Measurements from ENCODE around the gene LCE3E.
"Not testable (repeated sequence)": the region's sequence is repeated elsewhere in the genome, so short reads cannot be mapped to it uniquely, and the experiment has no call there.

The LCE3E gene, protein sequence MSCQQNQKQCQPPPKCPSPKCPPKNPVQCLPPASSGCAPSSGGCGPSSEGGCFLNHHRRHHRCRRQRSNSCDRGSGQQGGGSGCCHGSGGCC

DNA sequence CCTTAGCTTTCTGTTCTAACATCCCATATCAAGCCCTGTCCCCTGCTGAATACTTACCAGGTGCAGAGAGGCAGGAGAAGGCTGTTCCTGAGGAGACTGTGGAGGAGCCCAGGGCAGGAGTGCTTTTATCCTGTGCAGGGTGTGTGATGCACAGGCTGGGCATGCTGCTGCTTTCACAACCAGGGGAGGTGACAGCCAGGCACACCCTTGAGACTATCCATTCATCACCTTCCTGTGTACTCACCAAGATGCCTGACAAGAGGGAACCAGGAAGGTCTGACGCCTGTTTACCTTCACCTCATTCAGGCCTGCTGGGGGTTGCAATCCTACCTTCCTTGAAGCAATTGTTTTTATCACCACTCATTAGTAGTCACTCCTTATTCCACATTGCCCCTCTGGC is at the start of gene LCE3E:
TSS of gene LCE3E (minus strand) at position 100 of the 400 bp plus-strand sequence. CDS start 572 bp downstream, outside the sequence.
- FAIRE-seq = no peak

DNA sequence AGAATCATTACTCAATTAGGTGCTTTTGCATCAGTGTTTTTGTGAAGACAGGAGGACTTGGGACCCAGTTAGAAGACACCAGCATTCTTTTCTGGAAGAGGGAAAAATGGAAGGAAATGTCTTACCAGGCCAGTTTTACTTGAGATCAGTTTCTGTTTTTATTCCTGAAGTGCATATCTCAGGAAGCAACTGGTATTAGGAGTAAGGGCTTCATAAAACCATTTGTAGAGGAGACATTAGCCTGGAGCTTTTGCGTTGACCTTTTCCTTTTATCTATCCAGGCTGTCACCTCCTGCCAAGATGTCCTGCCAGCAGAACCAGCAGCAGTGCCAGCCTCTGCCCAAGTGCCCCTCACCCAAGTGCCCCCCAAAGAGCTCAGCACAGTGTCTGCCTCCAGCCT is 46.9 kb upstream of the LCE3E start, which contains the start of gene LCE3B:
TSS of gene LCE3B (plus strand) at position 301 of the 400 bp plus-strand sequence. CDS start at position 301, 0 bp downstream.
- FAIRE-seq = no peak

DNA sequence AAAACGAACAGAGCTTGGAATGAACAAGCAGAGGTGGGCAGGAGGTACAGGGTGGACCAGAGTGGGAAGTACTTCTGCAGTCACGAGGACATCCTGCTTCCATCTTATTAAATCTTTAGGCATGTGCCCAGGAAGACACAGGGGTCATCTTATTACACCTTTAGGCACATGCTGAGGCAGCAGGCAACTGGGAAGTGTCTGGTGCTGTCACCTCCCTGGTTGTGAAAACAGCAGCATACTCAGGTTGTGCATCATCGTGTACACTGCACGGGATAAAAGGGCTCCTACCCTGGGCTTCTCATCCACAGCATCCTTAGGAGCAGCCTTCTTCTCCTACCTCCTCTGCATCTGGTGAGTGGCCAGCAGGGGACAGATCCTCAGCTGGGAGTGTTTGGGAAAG is 33.4 kb upstream of the LCE3E start, which contains the start of gene LCE3C:
TSS of gene LCE3C (plus strand) at position 301 of the 400 bp plus-strand sequence. CDS start 498 bp downstream, outside the sequence.
- no peak for FAIRE-seq

DNA sequence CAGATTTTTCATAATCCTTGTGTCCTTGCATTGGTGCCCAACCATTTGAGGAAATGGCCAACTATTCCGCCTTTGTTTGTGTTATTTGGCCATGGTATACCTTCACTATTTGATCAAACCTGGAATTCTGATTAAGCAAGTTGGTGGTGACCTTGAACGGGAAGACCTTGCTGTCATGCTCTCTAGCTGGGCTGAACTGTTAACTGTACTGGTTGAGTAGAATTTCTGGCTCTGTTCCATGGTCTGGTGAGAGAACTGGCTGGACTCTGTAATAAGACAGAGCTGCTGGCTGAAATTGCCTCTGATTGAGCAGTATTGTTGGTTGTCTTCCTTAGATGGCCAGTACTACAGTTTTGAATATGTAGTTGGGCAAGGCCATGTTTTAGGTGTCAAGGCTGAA is 30.4 kb upstream of the LCE3E start:
- no peak for FAIRE-seq

DNA sequence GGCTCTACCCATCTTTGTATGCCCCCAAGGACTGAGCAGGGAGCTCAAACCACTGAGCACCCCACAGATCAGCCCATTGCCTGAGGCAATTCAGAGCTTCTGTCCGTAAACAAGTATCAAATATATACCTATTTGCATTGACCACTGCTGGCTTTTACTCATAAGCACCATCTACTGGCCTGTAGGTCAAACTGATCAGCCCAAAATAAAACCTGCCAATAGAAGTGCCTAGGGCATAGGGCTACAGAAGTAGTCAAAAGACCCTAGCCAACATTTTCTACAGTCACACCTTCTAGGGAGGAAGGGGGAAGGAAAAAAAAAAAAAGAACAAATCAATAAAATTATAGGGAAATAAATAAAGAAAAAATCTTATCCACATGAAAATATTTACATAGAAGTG is 19.0 kb upstream of the LCE3E start:
- FAIRE-seq = no peak

DNA sequence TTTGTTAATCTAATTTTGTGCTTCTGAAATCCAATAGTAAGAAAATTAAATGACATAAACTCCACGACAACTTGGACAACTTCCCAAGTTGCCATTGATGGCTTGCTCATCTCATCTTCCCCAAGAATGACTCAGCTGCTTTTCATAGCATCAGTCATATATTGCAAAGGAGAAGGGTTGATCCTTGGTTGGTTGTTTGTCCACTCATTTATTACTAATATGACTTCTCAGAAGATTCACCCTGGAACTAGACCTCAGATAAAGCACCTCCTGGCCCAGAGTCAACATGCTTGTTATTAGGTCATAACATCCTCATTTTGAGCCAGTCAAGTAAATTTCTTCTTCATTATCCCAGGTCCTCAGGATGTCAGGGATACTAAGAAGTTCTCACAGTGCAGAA is 16.1 kb upstream of the LCE3E start:
- no peak for FAIRE-seq

DNA sequence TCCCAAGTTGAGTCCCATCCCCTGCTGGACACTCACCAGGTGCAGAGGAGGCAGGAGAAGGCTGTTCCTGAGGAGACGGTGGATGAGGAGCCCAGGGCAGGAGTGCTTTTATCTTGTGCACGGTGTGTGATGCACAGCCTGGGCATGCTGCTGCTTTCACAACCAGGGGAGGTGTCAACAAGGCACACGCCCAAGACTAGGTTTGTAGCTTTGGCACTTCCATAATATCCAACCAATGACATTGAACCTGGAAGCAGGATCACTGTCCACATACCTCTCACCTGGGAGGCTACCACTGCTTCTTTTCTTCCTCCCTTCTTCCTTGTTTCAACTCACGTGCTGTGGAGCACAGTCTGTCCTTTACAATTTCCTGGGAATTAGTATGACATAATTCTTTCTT is 13.9 kb upstream of the LCE3E start, which contains the start of gene LCE3D:
TSS of gene LCE3D (minus strand) at position 84 of the 400 bp plus-strand sequence. CDS start 580 bp downstream, outside the sequence.
- no peak for FAIRE-seq

DNA sequence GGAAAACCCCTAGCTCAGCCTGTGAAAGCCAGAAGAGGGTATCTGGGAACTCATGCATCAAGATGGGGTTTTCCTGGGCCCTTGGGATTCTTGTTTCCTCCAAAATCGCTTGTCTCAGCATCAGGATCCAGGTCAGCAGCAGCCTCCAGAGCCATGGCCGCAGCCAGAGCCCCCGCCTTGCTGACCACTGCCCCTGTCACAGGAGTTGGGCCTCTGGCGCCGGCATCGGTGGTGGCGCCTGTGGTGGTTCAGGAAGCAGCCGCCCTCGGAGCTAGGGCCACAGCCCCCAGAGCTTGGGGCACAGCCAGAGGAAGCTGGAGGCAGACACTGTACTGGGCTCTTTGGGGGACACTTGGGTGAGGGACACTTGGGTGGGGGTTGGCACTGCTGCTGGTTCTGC is 12.9 kb upstream of the LCE3E start:
- FAIRE-seq = not testable (repeated sequence)

DNA sequence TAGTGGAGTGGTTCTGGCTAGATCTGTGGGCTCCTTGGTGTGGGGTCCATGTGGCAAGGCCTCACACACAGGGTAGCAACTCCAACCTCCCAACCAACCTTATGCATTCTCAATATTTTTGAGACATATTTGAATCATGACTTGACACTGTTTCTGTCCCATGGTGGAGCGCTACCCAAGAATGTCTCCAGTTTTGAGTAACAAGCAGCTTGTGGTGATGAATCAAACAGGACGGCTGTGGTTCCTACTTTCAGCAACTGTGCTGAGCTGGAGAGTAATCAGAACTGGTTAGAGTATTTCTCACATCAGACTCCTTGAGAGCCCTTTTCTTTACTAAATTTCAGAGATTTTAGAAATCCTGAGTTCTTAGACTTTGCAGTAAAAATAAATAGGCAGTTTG is 10.6 kb upstream of the LCE3E start:
- no peak for FAIRE-seq

DNA sequence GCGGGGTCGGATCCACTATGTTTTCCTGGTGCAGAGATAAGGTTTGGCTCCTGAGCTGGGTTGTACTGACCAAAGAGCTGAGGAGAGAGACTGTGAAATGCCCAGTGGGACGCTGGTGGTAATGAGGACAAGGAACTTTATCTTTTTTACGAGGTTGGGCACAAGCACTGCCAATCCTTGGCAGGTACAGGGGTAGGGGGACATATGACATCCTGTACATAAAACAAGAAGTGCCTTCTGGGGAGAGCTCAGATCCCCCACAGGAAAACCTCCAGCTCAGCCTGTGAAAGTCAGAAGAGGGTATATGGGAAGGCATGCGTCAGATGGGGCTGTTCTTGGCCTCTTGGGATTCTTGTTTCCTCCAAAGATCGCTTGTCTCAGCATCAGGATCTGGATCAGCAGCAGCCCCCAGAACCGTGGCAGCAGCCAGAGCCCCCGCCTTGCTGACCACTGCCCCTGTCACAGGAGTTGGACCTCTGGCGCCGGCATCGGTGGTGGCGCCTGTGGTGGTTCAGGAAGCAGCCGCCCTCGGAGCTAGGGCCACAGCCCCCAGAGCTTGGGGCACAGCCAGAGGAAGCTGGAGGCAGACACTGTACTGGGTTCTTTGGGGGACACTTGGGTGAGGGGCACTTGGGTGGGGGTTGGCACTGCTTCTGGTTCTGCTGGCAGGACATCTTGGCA is 905 bp downstream of the LCE3E start:
- no peak for FAIRE-seq

DNA sequence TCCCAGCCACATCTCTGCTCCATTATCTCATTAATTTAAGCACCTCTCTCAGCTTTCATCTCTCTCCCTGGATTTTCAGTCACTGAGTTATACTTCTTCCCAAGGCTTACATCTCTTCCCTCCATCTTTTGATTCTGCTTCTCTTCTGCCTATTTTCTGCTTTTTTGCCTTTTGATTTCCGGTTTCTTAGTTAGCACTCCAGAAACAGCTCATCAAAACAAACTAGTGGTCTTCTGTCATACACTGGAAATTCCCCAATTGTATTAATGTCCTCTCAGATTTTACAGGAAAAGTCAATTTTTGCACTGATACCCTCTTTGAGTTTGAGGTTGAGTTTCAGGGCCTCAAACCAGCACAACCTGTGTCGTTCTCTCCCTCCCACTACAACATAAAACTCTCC is 1.5 kb downstream of the LCE3E start:
- FAIRE-seq = no peak

DNA sequence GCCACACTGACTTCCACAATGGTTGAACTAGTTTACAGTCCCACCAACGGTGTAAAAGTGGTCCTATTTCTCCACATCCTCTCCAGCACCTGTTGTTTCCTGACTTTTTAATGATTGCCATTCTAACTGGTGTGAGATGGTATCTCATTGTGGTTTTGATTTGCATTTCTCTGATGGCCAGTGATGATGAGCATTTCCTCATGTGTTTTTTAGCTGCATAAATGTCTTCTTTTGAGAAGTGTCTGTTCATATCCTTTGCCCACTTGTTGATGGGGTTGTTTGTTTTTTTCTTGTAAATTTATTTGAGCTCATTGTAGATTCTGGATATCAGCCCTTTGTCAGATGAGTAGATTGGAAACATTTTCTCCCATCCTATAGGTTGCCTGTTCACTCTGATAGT is 18.2 kb downstream of the LCE3E start:
- not testable (repeated sequence) for FAIRE-seq

DNA sequence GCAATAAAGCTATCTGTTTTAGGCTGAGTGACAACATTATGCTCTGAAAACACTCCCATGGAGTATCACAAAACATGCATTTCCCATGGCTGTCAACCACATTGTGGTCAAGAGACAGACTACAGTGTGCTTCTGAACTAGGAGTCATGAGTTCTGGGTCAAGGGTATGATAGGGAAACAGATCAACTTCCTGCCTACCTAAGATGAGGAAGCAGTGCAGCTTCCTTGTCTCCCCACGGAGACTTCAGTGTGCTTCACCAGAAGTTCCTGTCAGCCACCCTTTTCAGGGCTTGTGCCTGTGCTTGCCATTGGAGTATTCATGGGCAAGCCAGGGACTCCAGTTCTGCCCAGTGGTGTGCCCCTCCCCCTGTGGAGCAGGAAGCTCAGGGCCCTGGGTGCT is 19.9 kb downstream of the LCE3E start:
- no peak for FAIRE-seq

DNA sequence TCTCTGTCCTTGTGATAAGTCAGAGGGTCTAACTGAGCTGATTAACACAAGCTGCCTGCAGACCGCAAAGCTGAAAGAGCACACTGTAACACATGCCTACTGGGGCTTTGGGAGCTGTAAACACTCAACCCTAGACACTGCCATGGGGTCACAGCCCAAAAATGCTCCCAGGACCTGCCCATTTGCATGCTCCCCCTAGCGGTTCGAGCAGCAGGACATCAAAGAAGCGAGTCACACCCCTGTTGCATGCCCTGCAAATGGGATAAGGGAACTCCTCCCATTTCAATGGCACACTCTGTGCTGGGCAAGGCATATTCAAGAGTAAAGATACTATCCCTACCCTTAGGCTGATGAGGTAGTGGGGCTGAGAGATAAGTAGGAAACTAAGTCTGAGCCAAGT is 22.8 kb downstream of the LCE3E start:
- FAIRE-seq = no peak

DNA sequence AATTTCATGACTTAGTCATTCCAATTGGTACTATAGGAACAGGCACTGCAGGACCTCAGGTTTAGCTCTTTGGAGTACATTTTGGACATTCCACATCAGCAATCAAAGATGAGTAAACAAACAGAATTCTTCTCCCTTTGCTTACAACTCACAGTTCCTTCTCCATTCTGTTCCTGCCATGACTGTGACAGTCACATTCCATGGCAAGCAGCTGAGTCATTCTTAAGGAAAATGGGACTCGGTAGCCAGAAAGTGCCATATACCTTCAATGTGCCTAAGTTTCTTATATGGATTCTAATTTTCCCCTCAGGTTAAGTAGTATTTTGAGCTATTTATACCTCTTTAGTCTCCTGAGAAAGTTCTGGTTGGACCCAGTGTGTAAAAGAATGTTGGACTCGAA is 26.7 kb downstream of the LCE3E start:
- FAIRE-seq = no peak

DNA sequence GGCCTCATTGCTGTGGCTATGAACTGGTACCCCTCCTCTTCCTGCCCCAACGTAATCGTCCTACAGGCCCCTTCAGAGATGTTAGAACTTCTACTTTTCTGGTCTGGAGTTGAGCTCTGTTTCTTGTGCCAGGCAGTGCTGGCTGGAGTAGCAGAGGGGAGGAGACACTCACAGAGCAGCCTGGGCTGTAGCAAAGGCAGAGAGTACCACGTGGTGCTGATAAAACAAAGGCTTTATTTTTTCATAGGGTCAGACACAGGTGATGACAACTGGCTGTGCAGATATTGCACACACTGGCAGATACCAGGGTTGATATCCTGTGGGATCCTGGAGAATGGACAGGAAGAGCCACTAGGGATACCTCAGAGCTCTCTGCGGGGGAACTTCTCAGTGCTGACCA is 29.1 kb downstream of the LCE3E start:
- FAIRE-seq = no peak

DNA sequence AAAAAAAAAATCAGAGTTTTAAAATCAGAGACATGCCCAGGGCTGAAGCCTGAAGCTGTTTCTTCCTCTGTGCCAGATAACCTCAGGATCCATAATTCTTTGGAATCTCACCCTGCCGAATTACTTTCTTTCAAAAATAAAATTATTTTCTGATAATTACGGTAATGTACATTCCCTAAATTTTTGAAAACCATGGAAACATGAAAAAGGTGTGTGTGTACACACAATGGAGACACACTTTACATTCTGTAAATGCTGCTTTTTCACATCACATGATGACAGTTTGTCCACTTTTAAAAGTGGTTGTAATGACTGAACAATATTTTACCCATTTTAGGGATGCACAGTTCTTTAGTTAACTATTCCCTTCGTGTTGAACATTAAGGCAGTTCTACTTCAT is 30.8 kb downstream of the LCE3E start:
- FAIRE-seq = no peak

DNA sequence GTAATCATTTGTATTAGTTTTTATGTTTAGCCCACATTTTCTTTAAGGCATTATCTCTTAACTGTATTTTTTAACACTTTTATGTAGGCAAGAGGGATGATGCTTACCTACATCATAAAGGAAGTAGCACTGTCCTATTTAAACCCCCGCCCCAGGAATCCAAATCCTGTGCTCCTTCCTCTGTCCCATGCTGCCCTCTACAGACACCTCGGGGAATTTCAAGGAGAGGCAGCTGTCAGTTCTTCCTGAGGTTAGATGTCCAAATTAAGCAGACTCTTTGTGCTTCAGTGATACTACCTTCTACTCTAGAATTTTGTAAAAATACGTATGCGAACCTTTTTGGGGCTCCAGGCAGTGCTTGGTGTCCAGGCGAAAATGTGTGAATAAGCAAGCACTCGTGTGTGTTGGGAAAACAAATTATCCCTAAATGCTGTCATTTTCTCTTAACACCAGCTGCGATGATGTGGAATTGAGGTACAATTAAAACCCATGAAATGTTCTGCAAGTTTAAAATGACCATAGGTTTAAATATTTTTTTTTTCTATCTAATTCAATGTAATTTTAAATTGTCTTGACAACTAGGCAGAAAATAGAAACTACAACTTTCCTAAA is 33.1 kb downstream of the LCE3E start:
- no peak for FAIRE-seq

DNA sequence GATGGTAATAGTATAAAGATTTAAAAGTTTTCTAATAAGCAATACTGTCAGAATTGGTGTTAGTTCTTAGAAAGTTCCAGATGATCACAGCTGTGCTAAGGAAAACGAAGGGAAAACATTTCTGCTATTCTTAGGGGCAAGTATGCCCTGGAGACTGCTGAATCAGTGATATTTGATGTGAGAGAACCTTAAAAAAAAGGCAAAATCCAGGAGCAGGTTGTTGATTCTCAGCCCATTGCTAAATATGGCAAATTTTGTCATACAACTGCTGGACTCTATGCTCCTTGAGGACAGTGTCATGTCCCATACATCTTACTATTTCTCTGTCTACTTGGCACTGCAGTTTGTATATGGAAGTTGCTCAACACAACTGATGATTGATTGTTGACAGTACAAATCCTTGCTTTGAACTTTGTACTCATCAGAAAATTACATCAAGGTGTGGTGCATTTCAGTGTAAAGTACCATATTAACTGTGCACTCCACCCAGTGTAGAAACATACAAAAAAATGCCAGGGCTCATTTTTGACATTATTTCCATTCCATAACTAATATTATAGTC is 41.4 kb downstream of the LCE3E start:
- FAIRE-seq = no peak

DNA sequence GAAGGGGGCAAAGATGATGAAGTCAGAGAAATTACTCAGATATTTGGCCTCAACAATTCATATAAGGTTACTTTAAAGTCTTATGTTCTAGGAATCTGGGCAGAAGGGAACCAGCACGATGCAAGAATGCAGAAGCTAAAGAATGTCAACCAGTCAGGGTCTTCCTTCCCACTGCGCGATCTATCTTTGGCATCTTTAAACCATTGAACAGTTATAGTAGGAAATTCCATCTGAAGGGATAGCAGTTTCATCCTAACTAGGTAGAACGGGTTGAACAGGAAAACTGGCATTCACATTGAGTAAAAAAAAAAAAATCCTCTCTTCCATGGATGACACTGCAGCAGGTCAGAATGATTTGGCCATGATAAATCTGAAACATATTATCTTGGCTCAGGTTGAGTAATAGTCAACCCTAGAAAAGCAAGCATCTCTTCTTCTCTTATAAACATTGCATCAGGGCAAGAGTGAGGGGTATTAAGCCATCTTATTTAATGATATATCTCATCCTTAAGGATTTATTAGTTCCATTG is 46.0 kb downstream of the LCE3E start:
- no peak for FAIRE-seq

DNA sequence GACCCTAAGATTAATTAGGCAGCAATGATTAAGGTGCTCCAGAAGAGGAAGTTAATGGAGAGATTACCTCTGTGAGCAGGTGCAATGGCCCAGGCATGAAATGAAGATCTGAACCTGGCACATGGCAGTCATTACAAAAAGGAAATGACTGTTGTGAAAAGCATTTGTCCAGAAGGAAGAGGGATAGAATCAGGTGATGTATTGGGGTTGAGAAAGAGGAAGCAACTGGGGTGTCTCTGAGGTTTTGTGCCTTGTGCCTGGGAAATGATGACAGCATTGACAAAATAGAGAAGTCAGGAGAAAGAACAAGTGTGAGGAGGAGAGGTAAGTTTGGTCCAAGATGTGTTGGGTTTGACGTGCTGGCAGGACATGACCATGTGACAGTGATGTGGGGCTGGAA is 46.7 kb downstream of the LCE3E start:
- FAIRE-seq = no peak

DNA sequence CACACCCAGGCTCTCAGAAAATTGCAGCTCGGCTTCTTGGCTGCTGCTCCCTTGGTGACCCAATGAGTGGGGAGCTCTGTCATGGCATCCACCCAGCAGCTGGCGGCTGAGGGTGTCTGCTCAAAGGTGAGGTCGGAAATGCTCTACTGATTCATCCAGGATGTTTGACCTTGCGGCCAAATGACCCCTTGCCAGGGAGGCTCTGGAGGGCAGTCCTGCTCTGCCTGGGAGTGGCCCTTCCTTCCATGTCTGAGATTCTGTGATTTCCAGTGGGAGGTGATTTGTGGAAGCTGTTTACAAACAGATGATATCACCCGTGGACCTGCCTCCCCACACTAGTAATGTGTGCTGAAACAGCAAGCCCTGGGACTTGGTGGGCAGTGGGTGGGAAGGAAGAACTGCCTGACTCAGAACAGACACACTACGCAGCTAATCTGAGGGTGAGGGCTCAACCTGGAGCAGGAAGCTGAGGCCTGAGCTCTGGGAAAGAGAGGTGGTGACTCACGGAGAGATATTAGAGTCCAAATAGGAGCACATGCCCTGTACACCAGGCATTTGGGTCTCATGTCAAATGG is 49.3 kb downstream of the LCE3E start:
- FAIRE-seq = no peak

DNA sequence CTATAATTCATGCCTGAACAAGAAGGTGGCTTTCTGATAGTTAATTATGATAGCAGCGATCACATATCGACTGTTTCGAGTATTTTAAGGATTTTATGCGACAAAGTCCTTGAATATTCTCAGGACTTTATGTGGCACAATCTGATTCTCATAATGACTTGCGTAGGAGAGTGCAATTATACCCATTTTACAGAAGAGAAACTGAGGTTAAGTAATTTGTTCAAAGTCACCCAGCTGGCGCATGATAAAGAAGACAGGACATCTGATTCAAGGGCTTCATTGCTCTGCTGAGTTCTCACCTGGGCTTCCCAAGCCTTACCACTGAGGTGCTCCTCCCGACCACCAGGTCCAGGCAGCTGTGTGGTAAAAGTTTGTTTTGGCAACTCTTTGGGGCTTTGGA is 50.5 kb downstream of the LCE3E start:
- no peak for FAIRE-seq
